CD4-positive, alpha-beta memory T cell (primary cell): ENCODE results near the gene PPP1R9A. TPM values are rescaled to one million over a fixed set of nuclear protein-coding genes. Genes with fewer than 3 reads are reported as not detected.

Experiments
- CTCF ChIA-PET: fragments of 350-600 bp; sonication (Branson Sonifier 250); formaldehyde crosslinking; loops from one replicate; lab custom pipeline; 2021; ENCODE audit warnings: inconsistent platforms; ENCODE audit not compliant: partially characterized antibody; lab: Charles Lee
- POLR2A ChIA-PET: fragments of 350-600 bp; sonication (Branson Sonifier 250); formaldehyde crosslinking; loops from one replicate; lab custom pipeline; 2021; ENCODE audit not compliant: partially characterized antibody; lab: Charles Lee
- DNase-seq, 5 donors: peaks; one replicate each; pipeline versions ENCODE4 v3.0.0 to v3.0.0-alpha.2; 2020 to 2022; ENCODE audit warnings: mixed read lengths in 1 of 5
- H3K27ac ChIP-seq: one replicate; pipeline ENCODE4 v1.7.0; 2013; ENCODE audit warnings: low read depth, low read length
- H3K27me3 ChIP-seq: 2 replicates; pipeline ENCODE4 v1.7.0; 2013; ENCODE audit warnings: mild to moderate bottlenecking, low read length, moderate library complexity; ENCODE audit not compliant: insufficient read depth
- H3K36me3 ChIP-seq: 2 replicates; pipeline ENCODE4 v1.7.0; 2013; ENCODE audit warnings: mild to moderate bottlenecking, low read length, moderate library complexity; ENCODE audit not compliant: insufficient read depth
- H3K4me1 ChIP-seq: 2 replicates; pipeline ENCODE4 v1.7.0; 2013; ENCODE audit warnings: mild to moderate bottlenecking, low read length, moderate library complexity; ENCODE audit not compliant: insufficient read depth
- H3K4me3 ChIP-seq, 2 donors: one replicate each; pipeline ENCODE4 v1.7.0; 2013; ENCODE audit warnings: low read length in 2 of 2, mild to moderate bottlenecking in 1 of 2
- H3K9me3 ChIP-seq, 2 donors: one replicate each; pipeline ENCODE4 v1.7.0; 2013; ENCODE audit warnings: low read length in 2 of 2, control low read depth in 1 of 2; ENCODE audit not compliant: control insufficient read depth in 1 of 2
- H3K27ac Mint-ChIP-seq, 7 donors: one replicate each; pipeline ENCODE4 v1.8.0; 2020 to 2021; ENCODE audit warnings: mixed read lengths in 7 of 7, mild to moderate bottlenecking in 6 of 7, inconsistent platforms in 3 of 7, moderate library complexity in 3 of 7
- H3K27me3 Mint-ChIP-seq, 2 donors: one replicate each; pipeline ENCODE4 v1.8.0; 2020 to 2021; ENCODE audit warnings: mixed read lengths in 2 of 2
- H3K36me3 Mint-ChIP-seq, 2 donors: one replicate each; pipeline ENCODE4 v1.8.0; 2020 to 2021; ENCODE audit warnings: mixed read lengths in 2 of 2, inconsistent platforms in 1 of 2, mild to moderate bottlenecking in 1 of 2
- H3K4me1 Mint-ChIP-seq, 4 donors: one replicate each; pipeline ENCODE4 v1.8.0; 2020 to 2021; ENCODE audit warnings: mixed read lengths in 4 of 4, mild to moderate bottlenecking in 1 of 4
- H3K4me3 Mint-ChIP-seq, 8 donors: one replicate each; pipeline ENCODE4 v1.8.0; 2020 to 2021; ENCODE audit warnings: mixed read lengths in 8 of 8, mild to moderate bottlenecking in 7 of 8, moderate library complexity in 6 of 8, inconsistent platforms in 3 of 8
- H3K9me3 Mint-ChIP-seq, 8 donors: one replicate each; pipeline ENCODE4 v1.8.0; 2020 to 2021; ENCODE audit warnings: mixed read lengths in 8 of 8, mild to moderate bottlenecking in 5 of 8, inconsistent platforms in 3 of 8, moderate library complexity in 1 of 8
- intact Hi-C: fragments of 100-400 bp; cut with micrococcal nuclease; formaldehyde crosslinking; loops from one replicate; pipeline ENCODE4 v1.15.1; 2023
- polyA plus RNA-seq, 2 donors: library from polyadenylated mRNA; unstranded; fragments of 300-500 nt; fragmentation: Illumina TruSeq; gene quantifications; one replicate each; pipeline ENCODE4 v1.2.3, GENCODE V29; 2021
- total RNA-seq, 2 experiments: library from RNA; stranded (reverse); gene quantifications; one replicate each; pipeline ENCODE4 v1.2.3, GENCODE V29; 2021

The PPP1R9A gene
- total and polyA plus RNA-seq, 4 experiments from 2014 or later = not detected

DNA sequence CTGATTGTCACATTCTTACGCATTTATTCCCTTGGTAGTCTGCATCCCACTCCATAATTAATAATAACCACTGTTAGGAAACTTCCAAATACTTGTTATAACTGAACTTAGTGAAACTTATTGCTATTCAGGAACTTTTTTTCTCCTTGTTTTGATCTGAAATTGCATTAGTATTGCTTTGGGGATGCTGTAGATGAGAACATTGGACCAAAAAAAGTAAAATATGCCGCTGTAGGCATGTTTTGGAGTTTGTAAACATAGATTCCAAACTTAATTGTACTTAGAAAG, 1.7 kb downstream of the PPP1R9A start:
- Mint-ChIP-seq H3K9me3 (peaks cover 0 to 4% (median under 1%) of the 10 kb centered on the region in 8 donors), H3K4me1 (peaks cover 0 to 6% (median 0%) of the 10 kb centered on the region in 4 donors), H3K4me3 (peak overlapping the region in 2 of 8 donors; percentile 34 to 52), H3K36me3 (no peaks in the 10 kb centered on the region), H3K27me3 (peaks cover 23 to 31% of the 10 kb centered on the region in 2 donors), H3K27ac (no peak overlapping the region)
- peaks cover 6% of the 10 kb centered on the region for H3K27me3 ChIP-seq
- CTCF ChIA-PET = no interaction called here
- DNase-seq = no peak
- H3K9me3 ChIP-seq = no peaks in the 10 kb centered on the region
- POLR2A ChIA-PET = no interaction called here
- intact Hi-C loops = no loop called here
- H3K4me1 ChIP-seq = peaks cover 3% of the 10 kb centered on the region
- no peaks in the 10 kb centered on the region for H3K36me3 ChIP-seq
- H3K4me3 ChIP-seq = no peak overlapping the region
- no peak overlapping the region for H3K27ac ChIP-seq

DNA sequence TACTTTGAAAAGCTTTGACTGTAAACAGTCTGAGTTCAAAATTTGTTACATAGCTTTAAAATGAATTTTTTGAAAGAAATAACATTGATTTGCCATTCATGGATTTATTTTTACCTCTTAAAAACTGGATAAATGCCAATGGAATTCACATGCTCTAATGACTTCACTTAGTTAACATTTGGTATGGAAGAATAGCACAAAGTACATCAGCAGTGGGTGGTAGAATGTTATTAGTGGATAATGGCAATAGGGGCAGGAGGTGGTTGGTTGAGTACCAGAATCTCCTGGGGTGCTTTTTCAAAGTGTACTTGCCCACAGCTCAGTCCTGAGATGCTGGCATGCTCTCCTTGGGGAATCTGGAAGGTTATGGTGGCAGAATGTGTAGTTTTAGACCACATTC, 4.7 kb downstream of the PPP1R9A start:
- Mint-ChIP-seq H3K36me3 (no peaks in the 10 kb centered on the region), H3K9me3 (peaks cover 0 to 3% (median 0%) of the 10 kb centered on the region in 8 donors), H3K27ac (no peak overlapping the region), H3K27me3 (peaks cover 20 to 26% of the 10 kb centered on the region in 2 donors), H3K4me1 (peaks cover 0 to 6% (median 0%) of the 10 kb centered on the region in 4 donors), H3K4me3 (no peak overlapping the region)
- POLR2A ChIA-PET = no interaction called here
- no peak for DNase-seq
- H3K27ac ChIP-seq = no peak overlapping the region
- intact Hi-C loops = no loop called here
- CTCF ChIA-PET = no interaction called here
- no peaks in the 10 kb centered on the region for H3K36me3 ChIP-seq
- H3K4me1 ChIP-seq = peaks cover 3% of the 10 kb centered on the region
- no peaks in the 10 kb centered on the region for H3K9me3 ChIP-seq
- peaks cover 6% of the 10 kb centered on the region for H3K27me3 ChIP-seq
- H3K4me3 ChIP-seq = no peak overlapping the region

DNA sequence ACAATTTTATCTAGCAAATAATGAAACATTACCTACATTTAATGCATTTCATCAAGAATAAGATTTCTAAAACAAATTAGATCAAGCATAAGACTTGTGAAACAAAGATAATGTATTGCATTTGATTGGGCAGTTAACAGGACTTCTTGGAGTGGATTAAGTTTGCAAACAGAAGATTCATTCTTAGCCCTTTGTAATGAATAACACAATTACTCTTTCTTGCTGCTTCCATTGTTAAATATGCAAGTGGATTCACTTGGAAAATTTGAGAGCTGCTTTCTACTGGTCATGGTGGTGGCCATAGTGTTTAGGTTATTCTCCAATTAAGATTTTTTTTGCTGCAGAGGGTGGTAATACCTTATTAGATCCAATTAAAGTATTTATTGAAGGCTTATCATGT, 6.0 kb downstream of the PPP1R9A start:
- Mint-ChIP-seq H3K27ac (no peak overlapping the region), H3K27me3 (peaks cover 19 to 22% of the 10 kb centered on the region in 2 donors), H3K36me3 (no peaks in the 10 kb centered on the region), H3K4me1 (peaks cover 0 to 3% (median 0%) of the 10 kb centered on the region in 4 donors), H3K9me3 (peaks cover 0 to 3% (median 0%) of the 10 kb centered on the region in 8 donors), H3K4me3 (no peak overlapping the region)
- ChIA-PET CTCF (no interaction called here), POLR2A (no interaction called here)
- Histone ChIP-seq H3K27me3 (peaks cover 4% of the 10 kb centered on the region), H3K36me3 (no peaks in the 10 kb centered on the region), H3K27ac (no peak overlapping the region), H3K4me1 (peaks cover 3% of the 10 kb centered on the region), H3K4me3 (no peak overlapping the region), H3K9me3 (no peaks in the 10 kb centered on the region)
- DNase-seq = no peak
- intact Hi-C loops = no loop called here

DNA sequence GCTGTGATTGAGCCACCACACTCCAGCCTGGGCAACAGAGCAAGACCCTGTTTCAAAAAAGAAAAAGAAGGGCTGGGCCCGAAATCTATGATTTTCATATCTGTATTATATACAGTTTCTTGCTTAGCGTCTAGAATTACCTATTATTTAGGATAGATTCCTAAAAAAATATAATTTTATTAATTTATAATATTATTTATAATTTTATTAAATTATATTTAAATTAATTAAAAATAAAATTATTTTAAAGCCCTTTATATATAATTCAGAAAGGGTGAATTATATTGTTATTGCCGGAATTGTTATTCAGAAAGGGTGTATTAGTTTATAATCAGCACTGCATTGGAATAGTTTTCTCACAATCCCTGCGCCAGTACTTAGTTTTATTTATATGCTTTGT, 14.5 kb downstream of the PPP1R9A start:
- H3K9me3 Mint-ChIP-seq = no peaks in the 10 kb centered on the region
- H3K27ac ChIP-seq = no peak overlapping the region
- H3K4me1 Mint-ChIP-seq = no peaks in the 10 kb centered on the region
- H3K36me3 ChIP-seq = no peaks in the 10 kb centered on the region
- no peak overlapping the region for H3K4me3 Mint-ChIP-seq
- no peaks in the 10 kb centered on the region for H3K36me3 Mint-ChIP-seq
- ChIA-PET POLR2A (no interaction called here), CTCF (no interaction called here)
- H3K4me1 ChIP-seq = no peaks in the 10 kb centered on the region
- intact Hi-C loops = no loop called here
- DNase-seq = no peak
- no peaks in the 10 kb centered on the region for H3K9me3 ChIP-seq
- no peak overlapping the region for H3K27ac Mint-ChIP-seq
- no peaks in the 10 kb centered on the region for H3K27me3 ChIP-seq
- H3K27me3 Mint-ChIP-seq = no peaks in the 10 kb centered on the region
- H3K4me3 ChIP-seq = no peak overlapping the region

DNA sequence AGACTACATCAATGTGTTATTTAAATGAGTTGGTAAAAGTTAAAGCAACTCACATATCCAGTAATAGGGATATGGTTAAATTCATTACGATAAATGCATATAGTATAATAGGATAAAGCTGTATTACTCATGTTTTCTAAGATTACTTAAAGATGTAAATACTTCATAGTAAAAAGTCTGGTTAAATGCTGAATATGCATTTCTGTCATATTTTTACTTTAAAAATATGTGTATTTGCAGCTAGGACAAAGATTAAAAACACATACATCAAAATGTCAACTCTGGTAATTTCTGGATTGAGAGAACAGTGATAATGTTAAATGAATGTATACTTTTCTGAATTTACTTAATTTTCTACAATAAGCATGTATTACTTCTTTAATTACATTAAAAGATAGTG, 15.1 kb downstream of the PPP1R9A start:
- Mint-ChIP-seq H3K36me3 (no peaks in the 10 kb centered on the region), H3K4me1 (no peaks in the 10 kb centered on the region), H3K27me3 (no peaks in the 10 kb centered on the region), H3K27ac (no peak overlapping the region), H3K9me3 (no peaks in the 10 kb centered on the region), H3K4me3 (no peak overlapping the region)
- H3K4me3 ChIP-seq = no peak overlapping the region
- no peak overlapping the region for H3K27ac ChIP-seq
- ChIA-PET CTCF (no interaction called here), POLR2A (no interaction called here)
- no peaks in the 10 kb centered on the region for H3K27me3 ChIP-seq
- no peaks in the 10 kb centered on the region for H3K36me3 ChIP-seq
- intact Hi-C loops = no loop called here
- DNase-seq = no peak
- no peaks in the 10 kb centered on the region for H3K9me3 ChIP-seq
- no peaks in the 10 kb centered on the region for H3K4me1 ChIP-seq

DNA sequence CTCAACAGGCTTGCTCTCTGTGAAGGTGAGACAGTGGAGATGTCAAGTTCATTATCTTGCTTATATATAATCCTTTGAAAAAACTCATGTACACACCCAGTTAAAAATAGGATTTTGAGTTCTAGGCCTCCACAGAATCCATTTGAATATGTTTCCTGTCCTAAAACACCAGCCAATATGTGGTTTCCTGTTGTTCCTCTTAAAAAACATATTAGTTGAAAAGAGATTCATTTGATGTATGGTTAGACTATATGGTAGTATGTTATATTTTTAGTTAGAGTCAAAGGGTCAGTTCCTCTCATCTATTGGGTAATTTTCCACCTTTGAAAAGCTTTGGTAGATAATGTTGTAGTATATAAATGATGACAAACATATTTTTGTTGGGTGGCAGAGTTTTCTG, 16.0 kb downstream of the PPP1R9A start:
- Histone ChIP-seq H3K9me3 (no peaks in the 10 kb centered on the region), H3K4me3 (no peak overlapping the region), H3K36me3 (no peaks in the 10 kb centered on the region), H3K4me1 (no peaks in the 10 kb centered on the region), H3K27ac (no peak overlapping the region), H3K27me3 (no peaks in the 10 kb centered on the region)
- Mint-ChIP-seq H3K36me3 (no peaks in the 10 kb centered on the region), H3K4me1 (no peaks in the 10 kb centered on the region), H3K9me3 (no peaks in the 10 kb centered on the region), H3K27ac (no peak overlapping the region), H3K4me3 (no peak overlapping the region), H3K27me3 (no peaks in the 10 kb centered on the region)
- ChIA-PET CTCF (no interaction called here), POLR2A (no interaction called here)
- DNase-seq = no peak
- intact Hi-C loops = no loop called here

DNA sequence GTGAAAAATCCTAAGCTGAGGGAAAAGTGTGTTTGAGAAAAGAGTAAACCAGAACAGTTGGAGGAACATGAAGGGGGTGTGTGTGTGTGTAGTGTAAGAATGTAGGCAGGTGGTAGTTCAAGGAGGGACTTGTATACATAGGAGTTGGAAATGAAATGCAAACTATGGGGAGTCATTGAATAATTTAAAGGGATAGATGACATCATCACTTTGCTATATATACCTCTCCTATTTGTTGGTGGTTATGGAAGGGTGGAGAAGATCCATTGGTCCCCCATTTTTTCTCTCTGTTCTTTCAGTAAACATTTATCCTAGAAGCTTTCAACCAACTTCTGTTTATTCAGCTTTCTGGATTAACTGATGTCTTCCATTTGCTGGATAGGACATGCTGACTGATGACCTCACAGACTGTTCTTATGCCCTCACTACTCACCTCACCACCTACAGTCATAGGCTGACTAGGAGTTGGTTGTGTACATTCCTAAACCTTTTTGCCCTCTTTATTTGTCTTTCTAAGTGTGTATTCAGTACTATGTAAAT, 20.8 kb downstream of the PPP1R9A start:
- H3K9me3 ChIP-seq = no peaks in the 10 kb centered on the region
- H3K4me1 ChIP-seq = no peaks in the 10 kb centered on the region
- H3K36me3 Mint-ChIP-seq = no peaks in the 10 kb centered on the region
- no peak overlapping the region for H3K27ac ChIP-seq
- H3K27me3 Mint-ChIP-seq = no peaks in the 10 kb centered on the region
- ChIA-PET POLR2A (no interaction called here), CTCF (no interaction called here)
- H3K27ac Mint-ChIP-seq = no peak overlapping the region
- DNase-seq = no peak
- no peaks in the 10 kb centered on the region for H3K9me3 Mint-ChIP-seq
- H3K4me3 ChIP-seq = no peak overlapping the region
- no peaks in the 10 kb centered on the region for H3K36me3 ChIP-seq
- no peaks in the 10 kb centered on the region for H3K4me1 Mint-ChIP-seq
- H3K27me3 ChIP-seq = no peaks in the 10 kb centered on the region
- intact Hi-C loops = no loop called here
- no peak overlapping the region for H3K4me3 Mint-ChIP-seq
